Esophagus squamous epithelium (tissue), 5 donors: ENCODE results near the gene CAPN15. TPM values are rescaled to one million over a fixed set of nuclear protein-coding genes. Genes with fewer than 3 reads are reported as not detected.

Experiments used
- DNase-seq: peaks from one replicate; lab custom pipeline; 2025; lab: John Stamatoyannopoulos, UW
- H3K27ac ChIP-seq, 4 donors: fragments of 200-600 bp; sonication (generic); one replicate each; pipeline ENCODE4 v1.5.1; 2016 to 2019; ENCODE audit warnings: mild to moderate bottlenecking in 1 of 4
- H3K27me3 ChIP-seq, 4 donors: fragments of 200-600 bp; sonication (generic); 1 replicate in 3 of 4; 2 replicates in 1 of 4; pipeline versions ENCODE4 v1.5.1 to v1.6.0; 2017 to 2021; ENCODE audit warnings: antibody characterized with exemption in 1 of 4
- H3K36me3 ChIP-seq, 3 donors: fragments of 200-600 bp; sonication (generic); one replicate each; pipeline ENCODE4 v1.5.1; 2016 to 2019
- H3K4me1 ChIP-seq, 3 donors: fragments of 200-600 bp; sonication (generic); one replicate each; pipeline ENCODE4 v1.5.1; 2017 to 2019
- H3K4me3 ChIP-seq, 4 donors: fragments of 200-600 bp; sonication (generic); 1 replicate in 3 of 4; 2 replicates in 1 of 4; pipeline ENCODE4 v1.5.1; 2016 to 2019; ENCODE audit warnings: mild to moderate bottlenecking in 2 of 4, moderate library complexity in 1 of 4
- H3K9me3 ChIP-seq, 3 donors: fragments of 200-600 bp; sonication (generic); one replicate each; pipeline ENCODE4 v1.5.1; 2016 to 2019
- POLR2A ChIP-seq, 4 donors: fragments of 450-650 bp; IDR thresholded peaks; one replicate each; pipeline ENCODE4 v1.6.1; 2017; ENCODE audit warnings: antibody characterized with exemption in 4 of 4, mild to moderate bottlenecking in 4 of 4, moderate library complexity in 3 of 4
- whole genome bisulfite sequencing, 2 donors: methylation state at CpG; one replicate each; pipeline ENCODE4 v1.1.5; 2018; 5-methylcytosine and 5-hydroxymethylcytosine counted together
- intact Hi-C: fragments of 100-400 bp; cut with DNase I; formaldehyde crosslinking; loops from one replicate; pipeline ENCODE4 v1.15.0; 2022
- total RNA-seq, 4 donors: library from RNA; depleted of rRNA; stranded (reverse); fragments of >200 nt; gene quantifications; one replicate each; pipeline ENCODE4 v1.1.0, GENCODE V29; 2016
- TF ChIP-seq, protein P1 (sequence below), 6 experiments: fragments of 450-650 bp in 4 of 6; fragments of 200-600 bp in 2 of 6; sonication (generic) in 2 of 6; IDR thresholded peaks; one replicate each; pipeline ENCODE4 v1.5.1; 2016 to 2019; ENCODE audit warnings: antibody characterized with exemption in 6 of 6, mild to moderate bottlenecking in 4 of 6, moderate library complexity in 4 of 6
- donor health status: DM: yes; HTN: yes; CAD: no.

The CAPN15 gene
- total RNA-seq, 4 donors from 2014 or later: 29.4 to 69.6 (median 52.4) TPM

DNA sequence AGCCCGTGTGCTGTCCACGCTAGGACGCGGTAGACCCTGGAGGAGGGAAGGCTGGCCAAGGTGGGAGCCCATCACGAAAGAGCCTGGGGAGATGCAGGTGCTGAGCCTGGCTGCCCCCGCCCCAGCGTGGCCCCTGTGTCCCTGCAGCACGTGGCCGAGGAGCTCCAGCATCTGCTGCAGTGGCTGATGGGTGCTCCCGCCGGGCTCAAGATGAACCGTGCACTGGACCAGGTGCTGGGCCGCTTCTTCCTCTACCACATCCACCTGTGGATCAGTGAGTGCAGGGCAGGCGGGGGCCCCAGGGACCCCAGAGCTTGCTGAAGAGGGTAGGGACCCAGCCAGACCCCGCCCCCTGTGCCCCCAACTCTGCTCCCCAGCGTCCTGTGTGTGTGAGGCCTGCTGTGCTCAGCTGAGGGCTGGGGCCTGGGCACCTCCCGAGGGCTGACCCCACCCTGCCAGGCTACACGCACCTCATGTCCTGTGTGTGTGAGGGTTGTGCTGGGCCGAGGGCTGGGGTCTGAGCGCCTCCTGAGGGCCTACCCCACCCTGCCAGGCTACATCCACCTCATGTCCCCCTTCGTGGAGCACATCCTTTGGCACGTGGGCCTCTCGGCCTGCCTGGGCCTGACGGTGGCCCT lies 50.8 kb downstream of the CAPN15 start:
- Histone ChIP-seq H3K27ac (no peak overlapping the region), H3K27me3 (no peaks in the 10 kb centered on the region), H3K4me3 (no peak overlapping the region), H3K4me1 (peaks cover 0 to 10% (median under 1%) of the 10 kb centered on the region in 3 donors), H3K36me3 (peaks cover 6 to 42% (median 7%) of the 10 kb centered on the region in 3 donors), H3K9me3 (no peaks in the 10 kb centered on the region)
- DNase-seq: no peak
- 60 to 82% methylated on average over 2 to 6 of the region's 24 CpGs for WGBS, 2 donors
- TF ChIP-seq, protein P1, sequence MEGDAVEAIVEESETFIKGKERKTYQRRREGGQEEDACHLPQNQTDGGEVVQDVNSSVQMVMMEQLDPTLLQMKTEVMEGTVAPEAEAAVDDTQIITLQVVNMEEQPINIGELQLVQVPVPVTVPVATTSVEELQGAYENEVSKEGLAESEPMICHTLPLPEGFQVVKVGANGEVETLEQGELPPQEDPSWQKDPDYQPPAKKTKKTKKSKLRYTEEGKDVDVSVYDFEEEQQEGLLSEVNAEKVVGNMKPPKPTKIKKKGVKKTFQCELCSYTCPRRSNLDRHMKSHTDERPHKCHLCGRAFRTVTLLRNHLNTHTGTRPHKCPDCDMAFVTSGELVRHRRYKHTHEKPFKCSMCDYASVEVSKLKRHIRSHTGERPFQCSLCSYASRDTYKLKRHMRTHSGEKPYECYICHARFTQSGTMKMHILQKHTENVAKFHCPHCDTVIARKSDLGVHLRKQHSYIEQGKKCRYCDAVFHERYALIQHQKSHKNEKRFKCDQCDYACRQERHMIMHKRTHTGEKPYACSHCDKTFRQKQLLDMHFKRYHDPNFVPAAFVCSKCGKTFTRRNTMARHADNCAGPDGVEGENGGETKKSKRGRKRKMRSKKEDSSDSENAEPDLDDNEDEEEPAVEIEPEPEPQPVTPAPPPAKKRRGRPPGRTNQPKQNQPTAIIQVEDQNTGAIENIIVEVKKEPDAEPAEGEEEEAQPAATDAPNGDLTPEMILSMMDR (IDR thresholded peaks at IDR 0.05): no peak
- no peak for TF ChIP-seq POLR2A (IDR thresholded peaks at IDR 0.05)
- intact Hi-C loops: no loop called here

DNA sequence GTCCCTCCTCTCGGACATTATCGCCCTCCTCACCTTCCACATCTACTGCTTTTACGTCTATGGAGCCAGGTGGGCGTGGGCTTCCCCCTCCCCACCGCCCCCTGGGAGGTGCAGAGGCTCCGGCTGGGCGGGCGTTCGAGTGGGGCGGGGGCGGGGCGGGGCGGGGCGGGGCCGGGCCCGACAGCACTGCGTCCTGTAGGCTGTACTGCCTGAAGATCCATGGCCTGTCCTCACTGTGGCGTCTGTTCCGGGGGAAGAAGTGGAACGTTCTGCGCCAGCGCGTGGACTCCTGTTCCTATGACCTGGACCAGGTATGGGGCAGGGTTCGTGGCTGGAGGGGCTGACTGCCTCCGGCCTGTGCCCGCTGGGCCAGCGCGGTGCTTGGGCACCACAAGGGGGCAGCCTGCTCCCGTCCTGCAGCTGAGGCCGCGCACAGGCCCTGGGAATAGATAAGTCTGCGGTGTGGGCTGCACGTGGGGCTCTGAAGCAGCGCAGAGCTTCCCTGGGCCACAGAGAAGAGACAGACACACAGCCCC lies 51.4 kb downstream of the CAPN15 start:
- peak overlapping the region in 1 of 4 donors; percentile 19 for H3K27ac ChIP-seq
- no peaks in the 10 kb centered on the region for H3K9me3 ChIP-seq
- peaks cover 6 to 38% (median 7%) of the 10 kb centered on the region in 3 donors for H3K36me3 ChIP-seq
- no peak for DNase-seq
- peak overlapping the region in 1 of 4 donors; percentile 35 for H3K4me3 ChIP-seq
- peaks cover 0 to 16% (median 5%) of the 10 kb centered on the region in 3 donors for H3K4me1 ChIP-seq
- H3K27me3 ChIP-seq: no peaks in the 10 kb centered on the region
- intact Hi-C loops: no loop called here
- TF ChIP-seq, protein P1 (IDR thresholded peaks at IDR 0.05): peak; percentile 70 to 94 (median 86)
- no peak for TF ChIP-seq POLR2A (IDR thresholded peaks at IDR 0.05)
- WGBS, 2 donors: 45 to 83% methylated on average over 2 to 4 of the region's 34 CpGs

DNA sequence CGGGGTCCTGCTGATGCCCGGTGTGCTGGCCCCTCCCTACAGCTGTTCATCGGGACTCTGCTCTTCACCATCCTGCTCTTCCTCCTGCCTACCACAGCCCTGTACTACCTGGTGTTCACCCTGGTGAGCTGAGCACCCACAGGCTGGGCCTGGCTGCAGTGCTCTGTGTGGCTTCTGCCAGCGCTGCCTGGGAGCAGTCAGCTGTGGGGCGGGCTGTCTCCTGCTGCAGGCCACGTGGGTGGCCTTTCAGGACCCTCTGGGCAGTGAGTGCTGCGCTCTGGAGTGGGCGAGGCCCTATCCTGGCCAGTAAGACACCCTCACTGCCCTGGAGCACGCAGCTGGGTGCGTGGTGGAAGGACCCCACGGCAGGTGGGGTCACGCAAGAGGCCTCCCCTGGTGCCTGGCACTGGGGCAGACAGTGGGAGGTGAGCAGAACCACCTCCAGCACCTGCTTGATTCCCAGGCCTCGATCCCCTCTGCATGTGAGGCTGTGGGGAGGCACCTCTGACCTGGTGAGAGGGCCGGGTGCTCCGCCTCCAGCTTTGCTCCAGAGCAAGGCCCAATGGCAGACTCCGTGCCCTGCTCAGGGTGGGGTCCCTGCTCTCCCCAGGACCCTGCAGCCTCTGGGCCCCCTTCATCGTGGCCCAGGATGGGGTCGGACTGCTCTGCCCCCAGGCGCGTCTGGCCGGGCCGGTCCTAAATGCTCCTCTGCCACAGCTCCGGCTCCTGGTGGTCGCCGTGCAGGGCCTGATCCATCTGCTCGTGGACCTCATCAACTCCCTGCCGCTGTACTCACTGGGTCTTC lies 52.8 kb downstream of the CAPN15 start:
- peaks cover 0 to 24% (median 0%) of the 10 kb centered on the region in 3 donors for H3K36me3 ChIP-seq
- H3K4me1 ChIP-seq: peaks cover 0 to 22% (median 5%) of the 10 kb centered on the region in 3 donors
- H3K4me3 ChIP-seq: no peak overlapping the region
- 83 to 86% methylated on average over 1 to 4 of the region's 27 CpGs for WGBS, 2 donors
- H3K9me3 ChIP-seq: no peaks in the 10 kb centered on the region
- no peak for DNase-seq
- TF ChIP-seq, protein P1 (IDR thresholded peaks at IDR 0.05): no peak
- no peak for TF ChIP-seq POLR2A (IDR thresholded peaks at IDR 0.05)
- no peak overlapping the region for H3K27ac ChIP-seq
- intact Hi-C loops: loop anchor here (10.0 kb wide), 1 partner anchor 84 kb away; the partner anchor contains the start of gene RHOT2
- peaks cover 0 to 2% (median 0%) of the 10 kb centered on the region in 4 donors for H3K27me3 ChIP-seq

DNA sequence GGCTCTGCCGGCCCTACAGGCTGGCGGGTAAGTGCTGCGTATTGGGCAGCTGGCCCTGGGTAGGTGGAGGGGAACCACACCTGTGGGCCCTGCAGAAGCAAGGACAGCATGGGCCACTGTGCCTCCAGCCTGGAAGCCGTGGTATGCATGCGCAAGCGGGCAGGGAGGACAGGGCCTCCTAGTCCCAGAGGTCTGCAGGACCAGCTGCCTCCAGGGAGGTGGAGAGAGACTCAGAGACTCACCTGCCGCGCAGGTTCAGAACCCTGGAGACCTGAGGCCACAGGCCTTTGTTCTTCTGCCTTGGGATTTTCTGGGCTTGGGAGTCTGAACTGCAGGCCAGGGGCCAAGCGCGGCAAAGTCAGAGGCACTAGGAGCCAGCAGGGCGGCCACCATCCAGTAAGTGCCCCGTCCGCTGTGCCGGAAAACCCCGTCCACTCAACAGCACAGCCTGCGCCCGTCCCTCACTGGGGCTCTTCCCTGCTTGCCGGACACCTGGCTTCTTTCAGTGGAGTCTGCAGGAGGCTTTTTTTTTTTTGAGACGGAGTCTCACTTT lies 53.5 kb downstream of the CAPN15 start:
- peaks cover 0 to 6% (median 0%) of the 10 kb centered on the region in 4 donors for H3K27me3 ChIP-seq
- no peaks in the 10 kb centered on the region for H3K9me3 ChIP-seq
- no peak for DNase-seq
- peaks cover 0 to 17% (median 0%) of the 10 kb centered on the region in 3 donors for H3K36me3 ChIP-seq
- no peak overlapping the region for H3K27ac ChIP-seq
- 97% methylated on average over 6 to 13 of the region's 19 CpGs for WGBS, 2 donors
- H3K4me1 ChIP-seq: peaks cover 0 to 29% (median 5%) of the 10 kb centered on the region in 3 donors
- intact Hi-C loops: loop anchor here (10.0 kb wide), 1 partner anchor 84 kb away; the partner anchor contains the start of gene RHOT2
- no peak for TF ChIP-seq POLR2A (IDR thresholded peaks at IDR 0.05)
- TF ChIP-seq, protein P1 (IDR thresholded peaks at IDR 0.05): no peak
- H3K4me3 ChIP-seq: no peak overlapping the region
